Smooth muscle cell (in vitro differentiated cells): ENCODE results near the gene HERC2. TPM values are rescaled to one million over a fixed set of nuclear protein-coding genes. Genes with fewer than 3 reads are reported as not detected.

Source experiments
- DNase-seq: peaks from one replicate; lab custom pipeline; 2025; ENCODE audit not compliant: unreplicated experiment; lab: John Stamatoyannopoulos, UW
- H2AFZ ChIP-seq: fragments of 200-600 bp; sonication (generic); 2 replicates; pipeline ENCODE4 v1.6.0; 2016; ENCODE audit warnings: antibody characterized with exemption, low read depth, mild to moderate bottlenecking
- H3F3A ChIP-seq: fragments of 200-600 bp; sonication (generic); 2 replicates; pipeline ENCODE4 v1.6.0; 2017; ENCODE audit warnings: antibody characterized with exemption, low read depth
- H3K27ac ChIP-seq: fragments of 200-600 bp; sonication (generic); 2 replicates; pipeline ENCODE4 v1.5.1; 2016; ENCODE audit warnings: low read depth, mild to moderate bottlenecking
- H3K27me3 ChIP-seq: fragments of 200-600 bp; sonication (generic); 2 replicates; pipeline ENCODE4 v1.6.1; 2016; ENCODE audit warnings: low read depth, mild to moderate bottlenecking
- H3K36me3 ChIP-seq: fragments of 200-600 bp; sonication (generic); 2 replicates; pipeline ENCODE4 v1.5.1; 2016; ENCODE audit warnings: low read depth
- H3K4me1 ChIP-seq: fragments of 200-600 bp; sonication (generic); 2 replicates; pipeline ENCODE4 v1.5.1; 2016; ENCODE audit warnings: low read depth
- H3K4me2 ChIP-seq: fragments of 200-600 bp; sonication (generic); 2 replicates; pipeline ENCODE4 v1.6.0; 2016; ENCODE audit warnings: mild to moderate bottlenecking
- H3K4me3 ChIP-seq: fragments of 200-600 bp; sonication (generic); 2 replicates; pipeline ENCODE4 v1.5.1; 2016; ENCODE audit warnings: mild to moderate bottlenecking
- H3K79me2 ChIP-seq: fragments of 200-600 bp; sonication (generic); 2 replicates; pipeline ENCODE4 v1.6.0; 2016; ENCODE audit warnings: low read depth, mild to moderate bottlenecking
- H3K9ac ChIP-seq: fragments of 200-600 bp; sonication (generic); 2 replicates; pipeline ENCODE4 v1.6.0; 2016; ENCODE audit warnings: low read depth
- H3K9me3 ChIP-seq: fragments of 200-600 bp; sonication (generic); replicated peaks from 2 replicates; pipeline ENCODE4 v1.5.1; 2016; ENCODE audit warnings: low read depth
- H4K20me1 ChIP-seq: fragments of 200-600 bp; sonication (generic); 2 replicates; pipeline ENCODE4 v1.6.0; 2016; ENCODE audit warnings: low read depth
- CTCF ChIP-seq: fragments of 200-600 bp; sonication (generic); IDR thresholded peaks from 2 replicates; pipeline ENCODE4 v1.5.1; 2017; ENCODE audit warnings: borderline replicate concordance, mild to moderate bottlenecking, antibody characterized with exemption; ENCODE audit not compliant: insufficient read depth, poor library complexity, severe bottlenecking
- WGBS: methylation state at CpG from one replicate; pipeline ENCODE4 v1.1.7; 2016; ENCODE audit warnings: low lambda C conversion rate; 5-methylcytosine and 5-hydroxymethylcytosine counted together
- polyA plus RNA-seq: library from polyadenylated mRNA; unstranded; fragments of >200 nt; fragmentation: Nextera tagmentation; extraction: Ambion mirVana; gene quantifications from 2 replicates; pipeline ENCODE4 v1.2.1, GENCODE V29; 2016
- total RNA-seq: library from RNA; depleted of rRNA; stranded (reverse); fragments of >200 nt; gene quantifications from 2 replicates; pipeline ENCODE4 v1.2.3, GENCODE V29; 2014

The HERC2 gene
- total and polyA plus RNA-seq, 2 experiments from 2014 or later = 19.9 to 33.1 TPM

GRCh38 chr15:28112962-28113361 is 209.0 kb downstream of the HERC2 start:
- Histone ChIP-seq H3F3A (no peaks in the 10 kb centered on the region), H3K9ac (no peak overlapping the region), H3K36me3 (peaks cover 8% of the 10 kb centered on the region)

GRCh38 chr15:28112101-28112760 is 209.7 kb downstream of the HERC2 start:
- Histone ChIP-seq H3K4me1 (peaks cover 4% of the 10 kb centered on the region), H3K9ac (no peak overlapping the region), H4K20me1 (peaks cover 13% of the 10 kb centered on the region), H2AFZ (no peak overlapping the region), H3K9me3 (no peaks in the 10 kb centered on the region), H3K4me2 (no peak overlapping the region), H3K27me3 (peaks cover 7% of the 10 kb centered on the region), H3K79me2 (no peaks in the 10 kb centered on the region), H3F3A (no peaks in the 10 kb centered on the region), H3K36me3 (peaks cover 8% of the 10 kb centered on the region), H3K4me3 (no peak overlapping the region), H3K27ac (no peak overlapping the region)
- no peak for DNase-seq
- TF ChIP-seq CTCF = no peak
- 96% methylated on average over 20 of the region's 20 CpGs for WGBS

More at GRCh38 chr15:28112962-28113361, 209.0 kb downstream of the HERC2 start:
- Histone ChIP-seq H2AFZ (no peak overlapping the region), H3K79me2 (no peaks in the 10 kb centered on the region), H3K4me2 (no peak overlapping the region), H3K27me3 (no peaks in the 10 kb centered on the region), H3K9me3 (no peaks in the 10 kb centered on the region), H3K4me3 (no peak overlapping the region), H3K27ac (no peak overlapping the region), H4K20me1 (peaks cover 13% of the 10 kb centered on the region), H3K4me1 (no peaks in the 10 kb centered on the region)
- no peak for DNase-seq
- TF ChIP-seq CTCF = no peak
- 98% methylated on average over 26 of the region's 26 CpGs for WGBS

- peaks cover 13% of the 10 kb centered on the region for H4K20me1 ChIP-seq
- 98% methylated on average over 26 of the region's 26 CpGs for WGBS
- H3K27ac ChIP-seq = no peak overlapping the region
- no peak overlapping the region for H3K4me2 ChIP-seq
- H3K9ac ChIP-seq = no peak overlapping the region
- H3K9me3 ChIP-seq = no peaks in the 10 kb centered on the region
- H3K36me3 ChIP-seq = peaks cover 8% of the 10 kb centered on the region
- no peaks in the 10 kb centered on the region for H3F3A ChIP-seq
- no peak overlapping the region for H2AFZ ChIP-seq
- no peak for TF ChIP-seq CTCF
- peaks cover 4% of the 10 kb centered on the region for H3K4me1 ChIP-seq
- no peak overlapping the region for H3K4me3 ChIP-seq
- H3K27me3 ChIP-seq = peaks cover 14% of the 10 kb centered on the region
- no peak for DNase-seq
- H3K79me2 ChIP-seq = no peaks in the 10 kb centered on the region
These were observed 210.4 kb downstream of the HERC2 start for GRCh38 chr15:28111543-28111942.

GRCh38 chr15:28110481-28110881 is 211.5 kb downstream of the HERC2 start:
- no peak overlapping the region for H3K27ac ChIP-seq
- H4K20me1 ChIP-seq = peaks cover 10% of the 10 kb centered on the region
- no peak for DNase-seq
- H3K79me2 ChIP-seq = no peaks in the 10 kb centered on the region
- TF ChIP-seq CTCF = no peak
- H3F3A ChIP-seq = no peaks in the 10 kb centered on the region
- H3K4me3 ChIP-seq = no peak overlapping the region
- peaks cover 18% of the 10 kb centered on the region for H3K27me3 ChIP-seq
- H3K36me3 ChIP-seq = peaks cover 8% of the 10 kb centered on the region
- no peak overlapping the region for H3K9ac ChIP-seq
- WGBS = 91% methylated on average over 7 of the region's 7 CpGs
- no peaks in the 10 kb centered on the region for H3K9me3 ChIP-seq
- H3K4me1 ChIP-seq = peaks cover 4% of the 10 kb centered on the region
- no peak overlapping the region for H3K4me2 ChIP-seq
- no peak overlapping the region for H2AFZ ChIP-seq
